Measurements from ENCODE around the gene ACER2.
"Not testable (repeated sequence)": the region's sequence is repeated elsewhere in the genome, so short reads cannot be mapped to it uniquely, and the experiment has no call there.

Gene ACER2

DNA sequence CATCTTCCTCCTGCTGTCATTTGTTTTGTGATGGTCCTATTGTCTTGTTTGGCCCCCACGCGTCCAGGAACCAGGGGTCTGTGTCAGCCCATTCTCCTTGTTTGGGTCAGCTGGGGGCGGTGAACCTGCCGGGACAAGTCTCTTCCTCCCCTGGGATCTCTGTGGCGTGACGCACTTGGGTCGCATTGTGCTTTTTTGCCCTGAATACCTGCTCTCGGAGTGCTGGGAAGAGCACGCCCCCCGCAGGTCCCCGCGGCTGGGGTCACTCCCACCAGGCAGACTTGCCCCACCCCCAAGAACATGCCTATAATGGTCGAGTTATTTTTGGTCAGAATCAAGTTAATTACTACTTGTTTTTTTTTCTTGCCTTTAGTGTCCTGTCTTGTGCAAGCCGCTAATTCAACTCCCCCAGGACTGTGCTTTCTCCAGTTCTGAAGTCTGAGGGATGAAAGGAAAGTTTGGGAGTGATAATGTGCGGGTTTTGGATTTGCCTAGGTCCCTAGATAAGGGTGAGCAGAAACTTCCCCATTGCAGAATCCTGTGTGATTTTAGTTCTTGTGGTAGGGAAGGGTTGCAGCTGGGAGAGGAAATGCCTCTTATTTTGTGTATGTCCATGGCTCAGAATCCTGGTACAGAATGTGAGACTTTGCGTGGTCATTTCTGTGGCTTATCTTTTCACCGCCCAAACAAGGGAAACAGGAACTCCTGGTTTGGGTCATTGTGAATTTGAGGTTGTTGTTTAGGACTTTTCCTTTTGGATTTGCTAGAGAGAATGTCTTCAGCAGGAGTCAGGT, 789 bp downstream of the ACER2 start:
- no peak for DNase-seq

DNA sequence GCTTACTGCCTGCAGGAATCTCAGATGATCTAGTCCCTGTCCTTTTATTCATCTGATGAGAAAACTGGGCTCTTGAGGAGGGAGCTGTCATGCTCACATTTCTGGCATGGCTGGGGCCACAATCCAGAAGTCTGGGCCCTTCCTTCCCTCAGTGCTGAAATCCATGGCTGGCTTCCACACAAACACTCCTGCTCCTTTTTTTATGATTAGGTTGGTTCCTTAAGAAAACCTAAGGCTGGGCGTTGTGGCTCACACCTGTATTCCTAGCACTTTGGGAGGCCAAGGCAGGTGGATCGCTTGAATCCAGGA, 1.3 kb downstream of the ACER2 start:
- DNase-seq: no peak

DNA sequence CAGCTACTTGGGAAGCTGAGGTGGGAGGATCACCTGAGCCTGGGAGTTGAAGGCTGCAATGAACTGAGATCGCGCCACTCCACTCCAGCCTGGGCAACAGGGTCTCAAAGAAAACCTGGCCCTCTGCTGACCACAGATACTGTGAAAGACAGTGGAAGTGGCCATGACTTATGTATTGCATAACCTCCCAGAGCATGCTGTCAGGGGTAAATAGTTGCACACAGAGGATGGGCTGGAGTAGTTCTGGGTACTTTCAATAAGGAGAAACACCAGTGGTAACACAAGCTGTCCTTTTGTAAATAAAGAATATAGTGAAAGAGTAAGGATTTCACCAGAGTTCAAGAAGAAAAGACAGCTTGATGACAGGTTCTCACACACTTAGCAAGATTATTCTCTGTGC, 1.8 kb downstream of the ACER2 start:
- DNase-seq: no peak

DNA sequence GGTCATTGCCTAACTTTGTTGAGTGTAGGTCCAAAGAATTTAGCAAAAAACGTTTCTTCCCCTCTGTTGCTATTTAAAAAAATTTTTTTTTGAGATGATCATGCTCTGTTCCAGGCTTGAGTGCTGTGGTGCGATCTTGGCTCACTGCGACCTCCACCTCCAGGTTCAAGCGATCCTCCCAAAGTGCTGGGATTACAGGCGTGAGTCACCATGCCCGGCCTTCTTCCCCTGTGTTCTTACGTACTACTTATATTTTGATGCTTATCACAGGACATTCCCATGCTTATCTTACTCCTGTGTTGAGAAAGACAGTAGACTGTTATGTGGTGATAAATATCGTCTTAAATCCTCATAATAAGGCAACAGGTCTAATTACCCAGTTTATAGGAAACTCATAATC, 2.5 kb downstream of the ACER2 start:
- no peak for DNase-seq

DNA sequence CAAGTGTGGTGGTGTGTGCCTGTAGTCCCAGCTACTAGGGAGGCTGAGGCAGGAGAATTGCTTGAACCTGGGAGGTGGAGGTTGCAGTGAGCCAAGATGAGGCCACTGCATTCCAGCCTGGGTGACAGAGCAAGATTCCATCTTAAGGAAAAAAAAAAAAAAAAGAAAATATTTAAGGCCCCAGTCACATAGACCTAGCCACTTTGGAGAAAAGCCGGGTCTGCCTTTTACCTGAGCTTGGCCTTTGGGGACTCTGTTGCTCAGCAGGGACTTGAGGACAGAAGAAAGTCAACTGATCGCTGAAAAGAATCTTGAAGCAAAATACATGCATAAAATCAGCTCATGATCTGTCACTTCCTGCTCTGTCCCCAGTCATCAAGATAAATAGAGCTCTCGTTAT, 4.6 kb downstream of the ACER2 start:
- DNase-seq: not testable (repeated sequence)

DNA sequence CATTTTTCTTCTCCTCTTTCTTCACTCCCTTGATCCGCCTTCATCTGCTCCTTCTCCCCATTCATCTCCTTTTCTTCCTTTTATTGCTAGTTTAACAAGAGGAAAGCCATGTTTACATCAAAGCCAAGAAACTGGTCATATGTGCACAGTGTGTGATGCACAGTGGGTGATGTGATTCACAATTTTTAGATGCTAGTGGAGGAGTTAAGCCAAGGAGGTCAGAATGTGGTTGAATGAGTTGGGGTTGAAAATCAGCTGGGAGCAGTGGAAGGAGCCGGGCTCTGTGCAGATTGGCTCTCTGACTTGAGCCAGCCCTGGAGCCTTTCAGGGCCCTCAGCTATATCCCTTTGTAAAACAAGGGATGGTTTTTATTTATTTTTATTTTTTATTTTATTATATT, 7.3 kb downstream of the ACER2 start:
- no peak for DNase-seq

DNA sequence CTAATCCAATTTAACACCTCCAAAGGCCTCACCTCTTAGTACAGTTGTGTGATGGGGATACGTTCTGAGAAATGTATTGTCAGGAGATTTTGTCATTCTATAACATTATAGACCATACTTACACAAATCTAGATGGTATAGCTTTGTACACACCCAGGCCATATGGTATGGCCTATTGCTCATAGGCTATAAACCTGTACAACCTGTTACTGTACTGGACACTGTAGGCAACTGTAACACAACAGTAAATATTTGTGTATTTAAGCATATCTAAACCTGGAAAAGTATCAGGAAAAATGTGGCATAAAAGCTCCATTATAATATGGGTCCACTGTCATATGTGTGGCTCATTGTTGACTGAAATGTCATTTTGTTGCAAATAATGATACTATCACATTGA, 12.1 kb downstream of the ACER2 start:
- DNase-seq: no peak

DNA sequence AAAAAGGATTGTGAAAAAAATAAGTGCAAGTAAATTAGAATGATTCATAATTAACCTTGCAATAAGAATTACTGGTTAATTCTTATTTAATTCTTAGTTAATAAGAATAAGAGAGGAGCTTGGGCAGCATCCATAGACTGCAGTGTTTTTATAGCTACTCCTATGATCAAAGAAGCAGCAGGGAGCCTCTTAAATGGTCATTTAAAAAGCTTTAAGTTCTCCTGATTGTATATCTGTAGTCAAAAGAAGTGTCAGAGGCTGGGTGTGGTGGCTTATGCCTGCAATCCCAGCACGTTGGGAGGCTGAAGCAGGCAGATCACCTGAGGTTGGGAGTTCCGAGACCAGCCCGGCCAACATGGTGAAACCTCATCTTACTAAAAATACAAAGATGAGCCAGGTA, 14.4 kb downstream of the ACER2 start:
- DNase-seq: no peak

DNA sequence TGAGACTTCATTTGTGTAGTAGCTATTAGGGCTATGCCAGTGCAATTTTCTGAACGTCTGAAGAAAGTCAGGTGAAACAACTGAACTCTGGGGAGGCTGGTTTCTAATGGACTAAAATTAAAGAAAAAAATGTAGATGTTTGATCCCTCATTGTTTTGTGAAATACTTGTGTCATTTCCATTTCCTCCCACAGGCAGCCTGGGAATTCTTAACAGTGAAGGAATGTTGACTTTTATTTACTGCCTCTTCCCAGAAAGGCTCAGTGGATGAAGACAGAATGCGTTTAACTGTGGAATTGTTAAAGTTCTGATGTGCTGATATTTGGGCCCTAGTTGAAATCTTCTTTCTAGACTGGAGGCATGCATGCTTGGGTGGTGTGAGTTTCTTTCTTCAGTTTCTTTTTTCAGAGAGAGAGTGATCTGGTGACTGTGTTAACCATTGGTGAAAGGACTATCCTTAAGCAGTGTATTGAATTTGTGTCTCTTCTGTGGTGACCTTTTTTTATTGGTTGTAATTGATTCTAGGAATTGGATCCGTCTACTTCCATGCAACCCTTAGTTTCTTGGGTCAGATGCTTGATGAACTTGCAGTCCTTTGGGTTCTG, 15.5 kb downstream of the ACER2 start:
- DNase-seq: no peak

DNA sequence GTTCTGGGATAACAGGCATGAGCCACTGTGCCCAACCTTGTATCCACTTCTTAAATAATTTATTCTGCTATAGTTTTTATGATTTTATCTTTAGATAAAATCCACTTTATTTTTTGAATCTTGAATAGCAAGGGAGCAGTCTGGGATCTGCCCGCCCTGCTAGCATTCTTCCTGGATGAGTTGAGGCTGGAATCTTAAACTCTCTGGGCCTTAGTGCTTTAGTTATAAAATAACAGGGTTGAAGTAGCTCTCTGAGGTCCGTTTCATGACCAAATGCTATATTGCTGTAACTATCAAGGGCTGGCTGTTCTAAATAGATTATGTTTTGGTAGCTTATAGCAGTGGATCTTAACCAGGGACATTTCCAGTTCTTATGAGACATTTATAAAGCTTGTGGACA, 20.8 kb downstream of the ACER2 start:
- DNase-seq: no peak

DNA sequence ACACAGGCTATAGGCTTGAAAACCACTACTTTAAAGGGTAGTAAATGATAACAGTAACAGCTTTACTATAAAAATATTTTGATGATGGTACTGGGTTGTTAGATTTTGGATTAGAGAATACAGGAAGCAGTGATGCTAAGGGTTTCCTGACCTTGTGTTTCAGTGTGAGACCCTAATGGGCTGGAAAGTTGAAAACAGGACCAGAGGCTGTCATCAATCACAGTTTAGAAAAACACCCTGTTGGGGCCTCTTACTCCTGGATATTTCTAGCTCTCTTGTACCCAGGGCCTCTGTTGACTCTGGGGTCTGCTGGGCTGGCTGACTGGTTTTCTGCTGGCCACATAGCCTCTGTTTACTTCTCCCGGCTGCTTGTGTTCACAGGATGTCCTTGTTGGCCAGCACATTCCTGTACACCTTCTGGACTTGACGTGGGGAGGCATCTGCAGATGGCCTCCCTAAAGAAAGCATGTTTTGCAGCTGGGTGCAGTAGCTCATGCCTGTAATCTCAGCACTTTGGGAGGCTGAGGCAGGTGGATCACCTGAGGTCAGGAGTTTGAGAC, 21.5 kb downstream of the ACER2 start:
- no peak for DNase-seq

DNA sequence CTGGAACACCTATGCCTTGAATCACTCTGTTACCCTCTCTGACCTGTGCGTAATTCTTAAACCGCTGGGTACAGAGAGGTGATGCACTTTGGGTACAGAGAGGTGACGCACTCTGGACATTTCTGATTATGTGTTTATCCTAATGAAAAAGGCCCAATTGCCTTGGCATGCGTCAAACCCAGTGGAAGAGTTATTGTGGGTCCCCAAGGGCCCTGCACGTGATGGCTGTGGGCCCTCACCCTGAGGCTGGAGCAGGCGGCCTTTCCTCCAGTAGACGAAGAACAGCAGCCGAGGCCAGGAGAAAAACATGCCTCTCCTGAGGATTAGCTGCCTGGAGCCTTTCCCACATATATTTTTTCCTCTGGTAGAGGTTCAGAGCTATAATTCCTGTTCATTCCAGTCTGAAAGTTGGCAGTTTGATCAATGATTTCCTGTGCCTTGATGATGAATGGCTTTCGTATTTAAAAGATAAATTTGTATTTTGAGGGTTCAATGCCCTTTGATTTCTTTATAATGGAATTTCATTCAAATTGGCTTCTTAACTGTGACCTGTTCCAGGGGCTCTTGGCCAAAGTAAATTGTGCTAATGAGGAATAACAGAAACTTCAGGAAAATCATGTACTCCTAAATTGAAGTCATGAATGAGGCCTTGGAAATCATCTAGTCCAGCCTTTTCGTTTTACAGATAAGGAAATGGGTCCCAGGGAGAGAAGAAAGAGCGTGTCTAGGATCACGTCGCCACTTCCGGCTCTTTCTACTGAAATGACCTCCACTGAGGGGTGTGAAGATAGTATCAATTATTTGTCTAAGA, 22.8 kb downstream of the ACER2 start:
- no peak for DNase-seq

DNA sequence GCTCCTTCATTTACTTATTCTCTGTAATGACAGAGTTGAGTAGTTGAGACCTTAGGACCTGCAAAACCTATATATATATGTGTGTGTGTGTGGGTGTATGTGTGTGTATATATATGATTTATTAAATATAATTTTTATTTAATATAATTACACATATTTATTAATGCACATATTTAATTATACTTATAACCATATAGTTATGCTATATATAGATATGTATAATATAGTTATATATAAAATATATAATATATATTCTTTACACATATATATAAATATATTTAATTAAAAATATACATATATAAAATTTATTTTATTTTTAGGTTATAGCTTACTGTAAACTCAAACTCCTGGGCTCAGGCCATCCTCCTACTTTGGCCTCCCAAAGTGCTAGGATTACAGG, 23.7 kb downstream of the ACER2 start:
- DNase-seq: no peak

DNA sequence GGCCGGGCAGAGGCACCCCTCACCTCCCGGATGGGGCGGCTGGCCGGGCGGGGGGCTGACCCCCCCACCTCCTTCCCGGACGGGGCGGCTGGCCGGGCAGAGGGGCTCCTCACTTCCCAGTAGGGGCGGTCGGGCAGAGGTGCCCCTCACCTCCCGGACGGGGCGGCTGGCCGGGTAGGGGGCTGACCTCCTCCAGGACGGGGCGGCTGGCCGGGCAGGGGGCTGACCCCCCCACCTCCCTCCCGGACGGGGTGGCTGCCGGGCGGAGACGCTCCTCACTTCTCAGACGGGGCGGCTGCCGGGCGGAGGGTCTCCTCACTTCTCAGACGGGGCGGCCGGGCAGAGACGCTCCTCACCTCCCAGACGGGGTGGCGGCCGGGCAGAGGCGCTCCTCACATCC, 24.9 kb downstream of the ACER2 start:
- DNase-seq: not testable (repeated sequence)

DNA sequence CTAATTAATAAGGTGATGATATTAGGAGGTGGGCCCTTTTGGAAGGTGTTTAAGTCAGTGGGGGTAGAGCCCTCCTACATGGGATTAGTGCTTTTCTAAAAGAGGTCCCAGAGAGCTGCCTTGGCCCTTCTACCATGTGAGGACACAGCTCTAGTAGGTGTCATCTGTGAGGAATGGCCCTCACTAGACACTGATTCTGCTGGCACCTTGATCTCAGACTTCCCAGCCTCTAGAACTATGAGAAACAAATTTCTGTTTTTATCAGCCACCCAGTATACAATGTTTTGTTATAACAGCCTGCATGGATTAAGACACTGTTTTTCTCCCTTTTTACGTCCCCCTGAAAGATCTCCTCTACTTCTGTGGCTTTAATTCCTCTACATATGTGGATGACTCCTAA, 31.6 kb downstream of the ACER2 start:
- DNase-seq: no peak

DNA sequence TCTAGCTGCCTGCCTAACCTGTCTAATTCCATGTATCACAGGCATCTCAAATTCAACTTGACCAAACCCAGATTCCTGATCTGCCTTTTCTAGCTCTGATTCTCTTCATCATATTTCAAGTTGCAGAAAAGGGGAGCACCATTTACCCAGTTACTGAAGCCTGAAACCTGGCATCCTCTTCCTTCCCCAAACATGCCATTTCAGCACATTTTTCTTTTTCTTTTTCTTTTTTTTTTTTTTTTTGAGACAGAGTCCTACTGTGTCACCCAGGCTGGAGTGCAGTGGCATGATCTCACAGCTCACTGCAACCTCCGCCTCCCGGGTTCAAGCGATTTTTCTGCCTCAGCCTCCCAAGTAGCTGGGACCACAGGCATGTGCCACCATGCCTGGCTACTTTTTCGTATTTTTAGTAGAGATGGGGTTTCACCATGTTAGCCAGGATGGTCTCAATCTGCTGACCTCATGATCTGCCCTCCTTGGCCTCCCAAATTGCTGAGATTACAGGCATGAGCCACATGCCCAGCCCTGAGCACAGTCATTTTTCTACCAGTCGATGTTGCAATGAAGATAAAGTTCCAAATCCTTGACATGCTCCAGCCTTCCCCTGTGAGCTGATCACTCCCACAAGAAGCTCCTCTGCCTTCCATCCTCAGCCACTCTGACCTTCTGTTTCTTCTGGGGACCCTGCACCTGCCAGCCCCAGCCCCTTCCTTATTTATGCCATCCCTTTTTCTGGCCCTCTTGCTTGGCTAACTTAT, 32.2 kb downstream of the ACER2 start:
- no peak for DNase-seq

DNA sequence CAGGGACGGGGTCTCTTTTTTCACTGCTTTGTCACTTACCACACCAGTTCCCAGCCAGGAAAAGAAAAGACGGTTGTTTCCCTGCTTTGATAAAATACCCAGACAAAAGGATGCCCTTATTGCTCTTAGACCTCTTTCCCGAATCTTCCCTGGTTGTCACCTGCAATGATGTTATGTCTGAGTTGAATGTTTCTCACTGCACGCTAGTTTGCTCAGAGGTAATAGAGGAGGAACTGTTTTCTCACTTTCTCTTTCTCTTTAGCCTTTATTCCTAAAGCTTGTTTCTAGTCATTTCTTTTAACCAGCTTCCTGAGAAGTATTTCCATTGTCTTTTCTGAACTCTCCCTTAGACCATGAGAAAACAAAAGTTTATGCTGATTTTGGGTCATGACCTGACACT, 32.9 kb downstream of the ACER2 start:
- DNase-seq: no peak

DNA sequence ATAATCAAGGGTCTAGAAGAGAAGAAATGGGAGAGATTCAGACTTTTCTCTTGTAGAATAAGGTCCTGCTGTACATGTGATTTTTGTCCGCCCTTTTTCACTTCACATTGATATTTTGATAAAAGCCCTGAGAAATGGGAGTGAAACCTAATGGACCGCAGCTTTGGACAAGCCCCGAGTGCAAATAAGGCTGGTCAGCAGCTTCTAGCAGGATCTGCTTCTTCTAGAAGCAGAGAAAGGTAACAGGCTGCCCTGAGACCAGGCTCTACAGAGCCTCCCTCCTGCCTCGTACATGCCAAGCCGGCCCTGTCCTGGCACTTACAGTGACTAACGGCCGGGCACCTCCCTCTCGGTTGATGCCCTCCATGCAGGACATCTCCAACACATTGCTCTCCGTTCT, 33.4 kb downstream of the ACER2 start:
- no peak for DNase-seq

DNA sequence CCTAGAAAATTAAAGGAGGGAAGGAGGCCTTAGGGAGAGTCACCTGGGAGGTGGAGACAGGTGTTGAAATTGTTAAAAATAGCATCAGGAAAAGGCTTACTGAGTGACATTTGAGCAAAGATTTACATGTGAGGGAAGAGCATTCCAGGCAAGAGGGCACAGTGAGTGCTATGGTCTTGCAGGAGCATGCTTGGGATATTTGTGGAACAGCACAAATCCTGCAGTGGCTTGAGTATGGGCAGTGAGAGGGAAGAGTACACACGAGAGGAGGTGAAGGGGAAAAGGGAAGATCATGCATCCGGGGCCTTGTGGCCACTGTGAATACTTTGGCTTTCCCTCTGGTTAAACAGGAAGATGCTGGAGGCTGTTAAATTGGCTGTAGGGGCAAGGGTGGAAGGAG, 36.6 kb downstream of the ACER2 start:
- no peak for DNase-seq

DNA sequence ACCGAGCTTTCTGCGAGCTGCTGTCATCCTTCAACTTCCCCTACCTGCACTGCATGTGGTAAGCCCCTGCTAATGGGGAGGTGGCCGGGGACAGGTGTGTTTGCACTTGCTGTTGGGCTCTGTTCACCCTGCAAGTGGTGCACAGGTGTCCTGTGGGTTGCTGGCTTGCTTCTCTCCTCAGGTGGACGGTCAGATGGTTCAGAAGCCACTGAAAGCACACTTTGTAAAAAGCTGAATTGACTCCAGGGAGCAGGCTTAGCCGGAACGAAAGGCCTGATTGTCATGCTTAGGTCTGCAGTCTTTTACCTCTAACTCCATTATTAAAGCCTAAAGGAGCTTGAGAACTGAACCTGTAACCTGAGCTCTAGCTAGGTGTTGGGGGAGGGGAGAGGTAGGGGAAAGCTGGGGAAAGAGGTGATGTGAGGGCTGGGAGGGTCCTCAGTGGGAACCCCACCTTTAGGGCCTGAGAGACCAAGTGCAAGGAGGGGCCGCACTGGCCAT, 37.6 kb downstream of the ACER2 start:
- no peak for DNase-seq

DNA sequence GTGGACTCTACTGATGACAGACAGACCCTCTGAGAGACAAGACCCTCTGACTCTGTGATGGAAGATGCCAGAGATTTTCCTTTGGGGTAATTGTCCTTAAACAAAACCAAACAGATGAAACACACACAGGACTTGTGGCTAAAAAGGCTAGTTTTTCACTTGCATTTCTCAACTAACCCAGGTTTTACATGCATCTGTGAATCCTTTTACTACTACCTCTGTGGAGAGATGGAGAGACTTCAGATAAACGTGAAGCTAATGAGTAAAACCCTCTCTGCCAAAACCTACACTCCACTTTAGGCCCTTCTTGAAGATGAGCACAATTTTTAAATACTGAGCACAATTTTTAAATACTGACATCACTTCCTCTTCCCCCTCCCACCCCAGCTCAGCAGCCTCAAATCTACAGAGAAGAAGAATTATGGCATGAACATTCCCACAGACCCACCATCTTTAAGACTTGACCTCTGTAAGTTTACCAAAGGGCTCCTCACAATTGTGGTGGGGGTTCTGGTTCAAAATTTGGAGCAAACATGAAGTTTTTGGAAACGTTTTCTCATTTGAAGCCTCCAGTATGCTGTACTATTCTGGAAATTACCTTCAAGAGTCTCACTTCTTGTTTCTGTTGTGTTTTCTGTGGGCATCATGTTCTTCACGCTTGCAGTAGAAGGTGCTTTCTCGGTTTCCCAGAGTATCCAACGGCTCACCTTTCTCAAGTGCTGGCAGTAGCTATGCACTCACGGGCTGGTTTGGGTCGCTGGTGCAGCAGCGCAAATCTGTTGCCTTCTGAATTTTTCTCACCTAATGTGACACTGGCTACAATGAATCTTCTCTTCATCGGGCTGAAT, 42.7 kb downstream of the ACER2 start:
- DNase-seq: no peak

DNA sequence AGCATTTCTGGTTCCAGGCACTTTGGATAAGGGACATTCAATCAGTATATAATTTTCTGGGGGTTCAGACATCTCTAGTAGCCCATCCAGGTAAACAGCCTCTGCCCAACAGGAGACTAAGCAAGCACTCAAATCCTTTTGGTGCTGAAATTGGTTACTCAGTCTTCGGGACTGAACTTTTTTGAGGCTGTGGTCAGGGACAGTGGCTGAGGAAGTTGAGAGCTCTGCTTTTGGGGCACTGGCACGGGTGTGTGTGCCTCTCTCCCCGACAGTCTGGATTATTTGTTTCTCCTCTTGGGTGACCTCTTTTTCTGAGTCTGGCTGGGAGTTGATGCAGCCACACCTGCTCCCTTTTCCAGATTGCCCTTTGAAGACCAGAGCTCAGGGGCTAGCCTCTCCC, 47.6 kb downstream of the ACER2 start:
- DNase-seq: no peak

Measured in DMS 273 treated with DMSO at 0.1 percent for 48 hours (cell line).